Upper lobe of left lung (tissue), 4 donors: ENCODE measurements around the gene TNPO1.
A peak's percentile ranks its signal among the peaks of the same experiment; 100 is the strongest.

Source experiments
- EP300 ChIP-seq, 4 donors: sonication (generic); formaldehyde crosslinking; IDR thresholded peaks; one replicate each; pipeline ENCODE4 v1.5.1; 2017; ENCODE audit warnings: antibody characterized with exemption in 4 of 4, control low read depth in 2 of 4
- POLR2A ChIP-seq, 4 donors: fragments of 450-650 bp; IDR thresholded peaks; one replicate each; pipeline ENCODE4 v1.5.1; 2016 to 2017; ENCODE audit warnings: antibody characterized with exemption in 4 of 4, mild to moderate bottlenecking in 2 of 4
- POLR2AphosphoS5 ChIP-seq, 2 donors: sonication (generic); formaldehyde crosslinking; IDR thresholded peaks; one replicate each; pipeline ENCODE4 v1.5.1; 2017; ENCODE audit warnings: antibody characterized with exemption in 2 of 2
- TF ChIP-seq, protein P1 (sequence below), 6 experiments: fragments of 450-650 bp in 4 of 6; fragments of 200-600 bp in 2 of 6; sonication (generic) in 2 of 6; IDR thresholded peaks; one replicate each; pipeline ENCODE4 v1.5.1; 2016 to 2019; ENCODE audit warnings: antibody characterized with exemption in 6 of 6

DNA sequence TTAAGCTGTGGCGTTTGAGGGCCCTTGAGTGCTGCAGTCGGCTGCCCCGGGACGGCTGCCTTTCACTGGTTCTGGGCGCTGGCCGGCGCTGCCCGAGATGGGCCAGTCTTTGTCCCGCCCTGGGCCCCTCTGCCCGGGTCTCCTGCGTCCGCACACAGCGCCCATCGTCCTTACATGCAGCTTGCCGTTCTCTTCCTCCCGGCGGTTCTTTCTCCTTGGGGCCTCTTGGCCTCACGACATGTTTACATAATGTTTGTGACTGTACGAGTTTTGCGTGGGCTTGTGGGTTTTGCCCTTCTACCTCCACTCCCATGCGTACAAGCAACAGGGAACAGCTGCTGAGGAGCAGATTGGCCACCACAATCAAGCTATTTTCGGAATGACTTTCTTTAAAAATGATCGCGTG lies 618 bp downstream of the TNPO1 start:
- TF ChIP-seq, protein P1, sequence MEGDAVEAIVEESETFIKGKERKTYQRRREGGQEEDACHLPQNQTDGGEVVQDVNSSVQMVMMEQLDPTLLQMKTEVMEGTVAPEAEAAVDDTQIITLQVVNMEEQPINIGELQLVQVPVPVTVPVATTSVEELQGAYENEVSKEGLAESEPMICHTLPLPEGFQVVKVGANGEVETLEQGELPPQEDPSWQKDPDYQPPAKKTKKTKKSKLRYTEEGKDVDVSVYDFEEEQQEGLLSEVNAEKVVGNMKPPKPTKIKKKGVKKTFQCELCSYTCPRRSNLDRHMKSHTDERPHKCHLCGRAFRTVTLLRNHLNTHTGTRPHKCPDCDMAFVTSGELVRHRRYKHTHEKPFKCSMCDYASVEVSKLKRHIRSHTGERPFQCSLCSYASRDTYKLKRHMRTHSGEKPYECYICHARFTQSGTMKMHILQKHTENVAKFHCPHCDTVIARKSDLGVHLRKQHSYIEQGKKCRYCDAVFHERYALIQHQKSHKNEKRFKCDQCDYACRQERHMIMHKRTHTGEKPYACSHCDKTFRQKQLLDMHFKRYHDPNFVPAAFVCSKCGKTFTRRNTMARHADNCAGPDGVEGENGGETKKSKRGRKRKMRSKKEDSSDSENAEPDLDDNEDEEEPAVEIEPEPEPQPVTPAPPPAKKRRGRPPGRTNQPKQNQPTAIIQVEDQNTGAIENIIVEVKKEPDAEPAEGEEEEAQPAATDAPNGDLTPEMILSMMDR (IDR thresholded peaks at IDR 0.05), result no peak
- peak in 1 of 2 donors; percentile 51 for TF ChIP-seq POLR2AphosphoS5 (IDR thresholded peaks at IDR 0.05)
- no peak for TF ChIP-seq EP300 (IDR thresholded peaks at IDR 0.05)
- no peak for TF ChIP-seq POLR2A (IDR thresholded peaks at IDR 0.05)
